Fibroblast of pulmonary artery (primary cell): Measurements from ENCODE around the gene PGAM1.

ENCODE experiments used
- DNase-seq: peaks from one replicate; pipeline ENCODE4 v3.0.0-alpha.2; 2010; ENCODE audit warnings: low read depth
- H3K4me3 ChIP-seq: replicated peaks from 2 replicates; pipeline ENCODE4 v1.5.1; 2011; ENCODE audit warnings: low read depth, mild to moderate bottlenecking, control low read depth, low read length, moderate library complexity
- TF ChIP-seq, protein P1 (sequence below): IDR thresholded peaks from 2 replicates; pipeline ENCODE4 v1.5.1; 2011; ENCODE audit warnings: mild to moderate bottlenecking, control low read depth, low read length, inconsistent platforms; ENCODE audit errors: missing control alignments

The PGAM1 gene

DNA sequence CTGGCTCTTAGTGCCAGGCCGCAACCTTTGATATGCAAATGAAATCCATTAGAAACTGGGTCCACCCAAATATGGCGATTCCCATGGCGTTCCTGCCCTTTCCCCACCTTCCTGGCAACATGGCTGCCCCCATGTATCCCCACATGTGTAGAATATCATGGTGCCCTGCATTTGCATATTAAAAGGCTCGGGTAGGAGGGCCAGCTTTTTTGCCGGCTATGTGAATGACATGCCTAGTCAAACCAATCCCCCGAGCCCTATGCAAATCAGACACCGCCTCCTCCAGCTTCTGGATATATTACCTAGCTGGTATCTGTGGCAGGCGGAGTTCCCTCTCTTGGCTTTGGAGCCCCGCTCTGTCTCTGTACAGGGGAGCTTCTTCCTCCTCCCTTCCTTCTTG is 53.9 kb downstream of the PGAM1 start:
- H3K4me3 ChIP-seq, result no peak overlapping the region
- DNase-seq, result no peak
- TF ChIP-seq, protein P1, sequence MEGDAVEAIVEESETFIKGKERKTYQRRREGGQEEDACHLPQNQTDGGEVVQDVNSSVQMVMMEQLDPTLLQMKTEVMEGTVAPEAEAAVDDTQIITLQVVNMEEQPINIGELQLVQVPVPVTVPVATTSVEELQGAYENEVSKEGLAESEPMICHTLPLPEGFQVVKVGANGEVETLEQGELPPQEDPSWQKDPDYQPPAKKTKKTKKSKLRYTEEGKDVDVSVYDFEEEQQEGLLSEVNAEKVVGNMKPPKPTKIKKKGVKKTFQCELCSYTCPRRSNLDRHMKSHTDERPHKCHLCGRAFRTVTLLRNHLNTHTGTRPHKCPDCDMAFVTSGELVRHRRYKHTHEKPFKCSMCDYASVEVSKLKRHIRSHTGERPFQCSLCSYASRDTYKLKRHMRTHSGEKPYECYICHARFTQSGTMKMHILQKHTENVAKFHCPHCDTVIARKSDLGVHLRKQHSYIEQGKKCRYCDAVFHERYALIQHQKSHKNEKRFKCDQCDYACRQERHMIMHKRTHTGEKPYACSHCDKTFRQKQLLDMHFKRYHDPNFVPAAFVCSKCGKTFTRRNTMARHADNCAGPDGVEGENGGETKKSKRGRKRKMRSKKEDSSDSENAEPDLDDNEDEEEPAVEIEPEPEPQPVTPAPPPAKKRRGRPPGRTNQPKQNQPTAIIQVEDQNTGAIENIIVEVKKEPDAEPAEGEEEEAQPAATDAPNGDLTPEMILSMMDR, result no peak

DNA sequence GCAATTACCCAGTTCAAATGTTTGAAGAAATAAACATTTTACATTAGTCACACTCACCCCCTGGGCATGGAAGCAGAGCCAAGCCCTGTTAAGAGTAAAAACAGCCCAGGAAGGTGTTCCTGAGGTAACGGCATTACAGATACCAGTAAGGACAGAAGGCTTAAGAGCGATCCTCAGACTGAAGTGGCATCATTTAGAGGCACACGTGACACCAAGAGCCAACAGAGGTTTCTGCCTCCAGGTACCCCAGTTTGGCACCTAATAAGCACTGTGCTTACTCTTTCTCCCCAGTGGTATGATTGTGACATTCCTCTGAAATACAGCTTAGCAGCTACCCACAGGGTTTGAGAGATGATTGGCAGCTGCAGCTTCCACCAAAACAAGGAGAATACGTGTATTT is 55.1 kb downstream of the PGAM1 start:
- no peak overlapping the region for H3K4me3 ChIP-seq
- no peak for DNase-seq
- TF ChIP-seq, protein P1, result no peak

DNA sequence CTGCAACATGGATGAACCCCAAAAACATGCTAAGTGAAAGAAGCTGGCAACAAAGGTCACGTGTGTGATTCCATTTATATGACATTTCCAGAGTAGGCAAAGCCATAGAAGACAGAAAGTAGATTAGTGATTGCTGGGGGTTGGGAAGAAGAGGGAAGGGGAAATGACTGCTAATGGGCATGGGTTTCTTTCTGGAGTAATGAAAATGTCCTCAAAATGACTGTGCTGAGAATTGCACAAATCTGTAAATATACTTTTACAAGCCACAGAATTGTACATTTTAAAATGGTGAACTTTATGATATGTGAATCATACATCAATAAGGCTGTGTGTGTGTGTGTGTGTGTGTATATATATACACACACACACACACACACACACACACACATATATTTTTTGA is 56.4 kb downstream of the PGAM1 start:
- TF ChIP-seq, protein P1, result no peak
- no peak for DNase-seq
- H3K4me3 ChIP-seq, result no peak overlapping the region
